Thoracic aorta (tissue), 2 donors: Measurements from ENCODE around the gene PADI6. TPM values are rescaled to one million over a fixed set of nuclear protein-coding genes. Genes with fewer than 3 reads are reported as not detected.
A peak's percentile ranks its signal among the peaks of the same experiment; 100 is the strongest.

Experiments
- ATAC-seq: fragments of 150-250 bp; one replicate; pipeline ENCODE4 v1.8.0; 2017; ENCODE audit warnings: low read depth; ENCODE audit not compliant: insufficient number of reproducible peaks, low FRiP score
- DNase-seq: peaks from one replicate; pipeline ENCODE4 v3.0.0-alpha.2; 2020; ENCODE audit warnings: low spot score
- H3K27ac ChIP-seq, 2 donors: fragments of 200-600 bp; sonication (generic); 1 replicate in 1 of 2; 2 replicates in 1 of 2; pipeline ENCODE4 v1.5.1; 2016; ENCODE audit warnings: mild to moderate bottlenecking in 2 of 2, moderate library complexity in 2 of 2
- H3K27me3 ChIP-seq: fragments of 200-600 bp; sonication (generic); replicated peaks from 2 replicates; pipeline ENCODE4 v1.6.0; 2016; ENCODE audit warnings: mild to moderate bottlenecking; ENCODE audit not compliant: insufficient read depth
- H3K36me3 ChIP-seq: fragments of 200-600 bp; sonication (generic); one replicate; pipeline ENCODE4 v1.5.1; 2016
- H3K4me1 ChIP-seq, 2 donors: fragments of 200-600 bp; sonication (generic); 1 replicate in 1 of 2; 2 replicates in 1 of 2; pipeline versions ENCODE4 v1.5.1 to v1.6.0; 2016; ENCODE audit warnings: low read depth in 2 of 2, mild to moderate bottlenecking in 1 of 2; ENCODE audit not compliant: control insufficient read depth in 1 of 2
- H3K4me3 ChIP-seq: fragments of 200-600 bp; sonication (generic); 2 replicates; pipeline ENCODE4 v1.5.1; 2016; ENCODE audit warnings: mild to moderate bottlenecking
- H3K9me3 ChIP-seq: fragments of 200-600 bp; sonication (generic); 2 replicates; pipeline ENCODE4 v1.5.1; 2016
- total RNA-seq, 2 donors: library from RNA; depleted of rRNA; stranded (reverse); fragments of >200 nt; gene quantifications; one replicate each; pipeline versions ENCODE4 v1.1.0 to v1.2.3, GENCODE V29; 2016
- TF ChIP-seq, protein P1 (sequence below): fragments of 200-600 bp; sonication (generic); IDR thresholded peaks from one replicate; pipeline ENCODE4 v1.5.1; 2019; ENCODE audit warnings: antibody characterized with exemption

Gene PADI6
- total RNA-seq, 2 donors from 2014 or later: not detected

DNA sequence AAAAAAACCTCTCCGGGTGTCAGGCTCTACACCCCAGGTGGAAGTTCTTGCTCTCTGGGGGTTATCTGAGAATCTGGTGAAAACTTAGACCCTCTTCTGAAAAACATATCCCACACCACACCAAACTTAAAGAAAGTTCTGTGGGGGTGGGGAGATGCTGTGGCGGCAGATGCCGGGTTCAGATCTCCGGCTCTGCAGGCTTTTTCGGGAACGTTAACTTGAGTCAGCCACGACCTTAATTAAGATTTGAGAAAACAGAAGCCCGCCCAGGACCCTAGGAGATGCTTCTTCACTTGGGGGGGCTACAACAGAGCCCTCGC is 65.2 kb downstream of the PADI6 start:
- peak overlapping the region; percentile 90 for H3K4me3 ChIP-seq
- peak overlapping the region in 1 of 2 donors; percentile 51 for H3K27ac ChIP-seq
- DNase-seq (no peak), ATAC-seq (no peak)
- no peaks in the 10 kb centered on the region for H3K9me3 ChIP-seq
- TF ChIP-seq, protein P1, sequence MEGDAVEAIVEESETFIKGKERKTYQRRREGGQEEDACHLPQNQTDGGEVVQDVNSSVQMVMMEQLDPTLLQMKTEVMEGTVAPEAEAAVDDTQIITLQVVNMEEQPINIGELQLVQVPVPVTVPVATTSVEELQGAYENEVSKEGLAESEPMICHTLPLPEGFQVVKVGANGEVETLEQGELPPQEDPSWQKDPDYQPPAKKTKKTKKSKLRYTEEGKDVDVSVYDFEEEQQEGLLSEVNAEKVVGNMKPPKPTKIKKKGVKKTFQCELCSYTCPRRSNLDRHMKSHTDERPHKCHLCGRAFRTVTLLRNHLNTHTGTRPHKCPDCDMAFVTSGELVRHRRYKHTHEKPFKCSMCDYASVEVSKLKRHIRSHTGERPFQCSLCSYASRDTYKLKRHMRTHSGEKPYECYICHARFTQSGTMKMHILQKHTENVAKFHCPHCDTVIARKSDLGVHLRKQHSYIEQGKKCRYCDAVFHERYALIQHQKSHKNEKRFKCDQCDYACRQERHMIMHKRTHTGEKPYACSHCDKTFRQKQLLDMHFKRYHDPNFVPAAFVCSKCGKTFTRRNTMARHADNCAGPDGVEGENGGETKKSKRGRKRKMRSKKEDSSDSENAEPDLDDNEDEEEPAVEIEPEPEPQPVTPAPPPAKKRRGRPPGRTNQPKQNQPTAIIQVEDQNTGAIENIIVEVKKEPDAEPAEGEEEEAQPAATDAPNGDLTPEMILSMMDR: no peak
- H3K4me1 ChIP-seq: peaks cover 7 to 23% of the 10 kb centered on the region in 2 donors
- H3K27me3 ChIP-seq: no peaks in the 10 kb centered on the region
- no peaks in the 10 kb centered on the region for H3K36me3 ChIP-seq

DNA sequence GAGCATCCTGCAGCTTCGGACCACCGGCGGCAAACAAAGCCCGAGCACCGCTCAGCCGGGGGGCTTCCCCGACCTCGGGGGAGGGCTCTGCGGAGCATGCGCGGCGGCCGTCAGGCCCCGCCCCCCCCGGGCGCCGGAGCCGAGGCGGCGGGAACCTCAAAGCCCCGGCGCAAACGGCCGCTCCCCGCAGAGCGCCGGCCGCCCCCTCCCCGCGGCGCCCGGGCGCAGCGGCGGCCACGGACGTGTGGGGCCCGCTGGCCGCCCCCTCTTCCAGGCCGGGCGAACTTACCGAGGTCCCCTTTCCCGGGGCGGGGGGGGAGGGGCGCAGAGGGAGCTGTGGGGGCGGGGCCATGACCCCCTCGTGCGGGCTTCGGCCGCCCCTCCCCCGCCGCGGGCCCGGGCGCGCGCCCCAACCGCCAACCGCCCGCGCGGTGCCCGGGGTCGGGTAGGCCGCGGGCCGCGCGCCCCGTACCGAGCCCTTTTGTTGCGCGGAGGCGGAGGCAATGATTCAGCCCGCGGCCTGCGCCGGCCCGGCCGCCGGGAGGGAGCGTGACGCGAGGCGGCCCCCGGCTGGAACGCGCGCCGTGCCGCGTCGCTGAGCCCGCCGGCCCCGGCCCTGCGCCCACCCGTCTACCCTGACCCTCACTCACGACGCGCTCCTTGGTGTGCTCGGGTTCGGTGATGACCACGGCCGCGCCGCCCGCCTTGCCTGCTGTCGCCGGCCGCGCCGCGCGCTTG is 65.8 kb downstream of the PADI6 start:
- H3K4me3 ChIP-seq: peak overlapping the region; percentile 90
- no peaks in the 10 kb centered on the region for H3K27me3 ChIP-seq
- no peak for DNase-seq
- no peaks in the 10 kb centered on the region for H3K36me3 ChIP-seq
- peak; percentile 37 for ATAC-seq
- TF ChIP-seq, protein P1: no peak
- H3K4me1 ChIP-seq: peaks cover 7 to 23% of the 10 kb centered on the region in 2 donors
- no peaks in the 10 kb centered on the region for H3K9me3 ChIP-seq
- H3K27ac ChIP-seq: peak overlapping the region; percentile 43 to 55

DNA sequence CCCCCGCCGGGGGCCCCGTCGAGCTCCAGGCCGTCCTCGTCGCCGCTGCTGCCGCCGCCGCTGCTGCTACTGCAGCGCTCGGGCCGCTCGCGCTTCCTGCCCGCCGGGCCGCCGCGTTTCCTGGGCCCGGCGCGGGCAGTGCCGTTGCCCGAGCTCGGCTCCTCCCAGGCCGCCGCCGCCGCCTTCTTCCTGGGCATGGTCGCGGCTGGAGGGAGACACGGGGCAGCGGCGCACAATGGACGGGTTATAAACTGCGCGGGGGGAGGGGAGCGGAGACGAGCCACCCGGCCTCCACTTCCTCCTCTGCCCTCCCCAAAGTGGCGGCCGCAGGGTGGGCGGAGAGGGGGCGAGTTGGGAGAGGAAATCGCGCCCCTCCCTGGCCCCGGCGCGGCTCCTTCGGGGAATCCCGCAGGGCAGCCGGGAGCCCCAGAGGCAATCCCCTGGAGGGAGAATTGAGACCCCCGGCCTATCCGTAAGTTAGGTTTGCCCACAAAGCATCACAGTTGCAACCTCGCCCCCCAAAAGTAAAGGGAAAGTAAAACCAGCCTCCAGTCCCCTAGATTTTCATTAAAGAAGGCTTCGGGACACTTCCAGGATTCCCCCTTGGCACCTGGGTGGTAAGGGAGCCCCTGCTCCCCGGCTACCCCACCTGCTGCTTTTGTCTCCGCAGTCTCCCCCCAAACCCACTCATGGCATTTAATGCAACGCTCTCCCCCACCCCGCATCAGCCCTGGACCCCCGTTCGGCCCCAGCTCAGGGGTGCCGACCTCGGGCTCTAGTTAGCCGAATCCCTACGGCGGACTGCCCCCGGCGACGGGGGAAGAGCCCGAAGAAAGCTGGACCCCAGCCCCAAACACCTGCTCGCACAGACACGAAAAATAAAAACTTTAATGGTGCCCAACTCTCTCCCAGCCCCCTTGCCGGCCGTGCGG is 66.6 kb downstream of the PADI6 start:
- Histone ChIP-seq H3K9me3 (no peaks in the 10 kb centered on the region), H3K36me3 (no peaks in the 10 kb centered on the region), H3K27ac (peak overlapping the region; percentile 43 to 55), H3K4me1 (peaks cover 7 to 23% of the 10 kb centered on the region in 2 donors), H3K27me3 (no peaks in the 10 kb centered on the region), H3K4me3 (peak overlapping the region; percentile 90)
- TF ChIP-seq, protein P1: no peak
- DNase-seq (peak; percentile 23), ATAC-seq (peak; percentile 10)

DNA sequence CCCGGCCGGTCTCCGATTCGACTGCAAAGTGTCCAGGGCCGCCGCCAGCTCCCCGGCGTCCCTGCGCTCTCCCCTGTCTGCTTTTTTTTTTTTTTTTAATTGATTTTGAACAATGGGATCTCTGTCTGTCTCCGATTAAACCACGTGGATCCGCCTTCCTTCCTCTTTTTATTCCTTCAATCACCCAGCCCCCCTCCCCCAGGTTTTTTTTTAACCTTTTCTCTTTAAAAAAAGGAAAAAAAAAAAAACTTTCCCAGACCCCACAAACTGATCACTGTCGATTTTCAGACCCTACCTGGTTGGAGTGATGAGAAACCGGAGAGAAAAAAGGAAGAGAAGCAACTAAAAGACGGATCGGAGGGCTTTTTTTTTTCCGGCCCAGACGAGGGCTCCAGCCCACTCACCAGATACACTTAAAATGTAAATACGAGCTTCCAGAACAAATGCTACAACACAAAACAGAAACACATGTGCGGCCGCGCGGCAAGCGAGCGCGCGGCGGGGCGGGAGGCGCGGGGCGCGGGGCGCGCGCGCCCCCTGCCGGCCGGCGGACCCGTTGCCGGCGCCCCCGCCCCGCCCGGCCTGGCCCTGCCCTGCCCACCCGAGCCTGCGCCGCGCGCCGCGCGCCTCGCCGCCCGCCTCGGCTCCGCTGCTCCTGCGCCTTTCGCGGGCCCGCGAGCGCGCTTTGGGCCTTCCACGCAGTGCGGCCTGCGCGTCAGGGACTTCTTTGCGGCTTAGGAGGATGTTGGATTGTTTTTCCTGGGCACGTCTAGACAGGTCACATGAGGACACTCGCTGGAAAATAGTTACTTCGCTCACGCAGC is 67.5 kb downstream of the PADI6 start, which contains the start of gene RCC2:
Gene RCC2 (minus strand): TSS at position 428 of the 824 bp plus-strand sequence. CDS start 1,163 bp downstream, outside the sequence.
- no peaks in the 10 kb centered on the region for H3K36me3 ChIP-seq
- peak within 1 kb of the TSS; percentile 51 to 70 for H3K27ac ChIP-seq
- peak; percentile 41 for ATAC-seq
- H3K4me1 ChIP-seq: peaks cover 7 to 23% of the 10 kb centered on the region in 2 donors
- TF ChIP-seq, protein P1: no peak
- H3K4me3 ChIP-seq: peak within 1 kb of the TSS; percentile 90
- no peaks in the 10 kb centered on the region for H3K9me3 ChIP-seq
- H3K27me3 ChIP-seq: no peaks in the 10 kb centered on the region
- DNase-seq: no peak
